ENCODE measurements around the gene HYAL3. TPM values are rescaled to one million over a fixed set of nuclear protein-coding genes. Genes with fewer than 3 reads are reported as not detected.

HYAL3 gene
- total and polyA plus RNA-seq, 2 of the 8 experiments (the other 6 are each of a cell fraction or from before 2014, with no cell fraction given) = 3.2 to 12.2 TPM

GRCh38 chr3:50262778-50263177, 36.4 kb downstream of the HYAL3 start (continued):
- TF ChIP-seq CHD7 (IDR thresholded peaks at IDR 0.05; ENCODE audit: insufficient replicate concordance, low read length) (no peak), SIN3A (conservative IDR thresholded peaks at IDR 0.05 in 1 of 2, IDR thresholded peaks at IDR 0.05 in 1 of 2; ENCODE audit: low read depth in 1 of 2, low read length in 2 of 2) (no peak), CTCF (IDR thresholded peaks at IDR 0.05; ENCODE audit: control extremely low read depth in 1 of 3, insufficient read depth in 1 of 3, low read depth in 1 of 3, low read length in 3 of 3) (no peak), YY1 (IDR thresholded peaks at IDR 0.05; ENCODE audit: low read depth, low read length) (no peak), BCL11A (IDR thresholded peaks at IDR 0.05; ENCODE audit: low read depth in 2 of 2, low read length in 2 of 2) (no peak), EP300 (IDR thresholded peaks at IDR 0.05; ENCODE audit: borderline replicate concordance in 1 of 2, low read depth in 2 of 2, low read length in 2 of 2) (no peak), KDM5A (IDR thresholded peaks at IDR 0.05; ENCODE audit: low read length) (no peak), NANOG (IDR thresholded peaks at IDR 0.05; ENCODE audit: insufficient read depth, low read depth, low read length, poor library complexity, severe bottlenecking) (no peak), POLR2AphosphoS5 (IDR thresholded peaks at IDR 0.05; ENCODE audit: low read depth, low read length) (no peak)

Measured in H1 (cell line).